ENCODE measurements around the gene MGAT5B.

- TF ChIP-seq CTCF (IDR thresholded peaks at IDR 0.05; ENCODE audit: low read depth, low read length, missing input control), result no peak
- TF ChIP-seq FOXA1 (IDR thresholded peaks at IDR 0.05), result no peak
- no peak for TF ChIP-seq EGR1 (IDR thresholded peaks at IDR 0.05; ENCODE audit: low read depth in 2 of 2)
- TF ChIP-seq SP1 (IDR thresholded peaks at IDR 0.05), result no peak
- TF ChIP-seq RAD21 (IDR thresholded peaks at IDR 0.05), result no peak
- no peak for TF ChIP-seq ATF3 (IDR thresholded peaks at IDR 0.05)
- no peak for TF ChIP-seq JUND (IDR thresholded peaks at IDR 0.05)
- no peak for TF ChIP-seq REST (IDR thresholded peaks at IDR 0.05)
- no peak for TF ChIP-seq FOXA2 (IDR thresholded peaks at IDR 0.05)
- TF ChIP-seq MAX (IDR thresholded peaks at IDR 0.05), result no peak
- no peak for TF ChIP-seq TAF1 (conservative IDR thresholded peaks at IDR 0.05)
- no peak for TF ChIP-seq GABPA (IDR thresholded peaks at IDR 0.05 in 1 of 2, conservative IDR thresholded peaks at IDR 0.05 in 1 of 2)
- no peak for TF ChIP-seq ZBTB33 (IDR thresholded peaks at IDR 0.05)
- no peak for TF ChIP-seq HNF4A (conservative IDR thresholded peaks at IDR 0.05)
Measured at GRCh38 chr17:76881408-76881807, 13.2 kb downstream of the MGAT5B start.
